ENCODE results near the gene SIRPB2. TPM values are rescaled to one million over a fixed set of nuclear protein-coding genes. Genes with fewer than 3 reads are reported as not detected.

SIRPB2 gene
- total and polyA plus RNA-seq, 2 of the 8 experiments (the other 6 are each of a cell fraction or from before 2014, with no cell fraction given) = 0.28 TPM; not detected in 1

GRCh38 chr20:1441133-1441532 is 50.1 kb downstream of the SIRPB2 start:
- POLR2A ChIA-PET (ENCODE audit: partially characterized antibody) = interaction anchor here (0.8 to 1.4 kb wide), 3 partner anchors 13 to 59 kb away, joined by 3 read pairs; no protein-coding TSS in a partner anchor
- H3K56ac ChIP-seq (replicated peaks; ENCODE audit: insufficient read length, low read depth, low read length) = no peak overlapping the region

More at GRCh38 chr20:1441133-1441532, 50.1 kb downstream of the SIRPB2 start:
- TF ChIP-seq YY1 (IDR thresholded peaks at IDR 0.05; ENCODE audit: low read depth, low read length) (no peak), KDM4A (IDR thresholded peaks at IDR 0.05; ENCODE audit: low read depth, low read length, severe bottlenecking) (no peak)
- Histone ChIP-seq H3K27ac (ENCODE audit: low read depth, low read length) (no peak overlapping the region), H4K5ac (ENCODE audit: insufficient read length, low read depth, low read length) (no peak overlapping the region), H3K14ac (ENCODE audit: insufficient read length) (no peak overlapping the region), H3K9ac (replicated peaks in 1 of 4; ENCODE audit: extremely low read depth in 1 of 4, low read depth in 3 of 4, low read length in 3 of 4) (no peak overlapping the region), H3K23ac (ENCODE audit: insufficient read length) (no peak overlapping the region), H2BK20ac (ENCODE audit: low read length) (no peak overlapping the region), H3K79me2 (ENCODE audit: control insufficient read depth in 1 of 2, insufficient read depth in 2 of 2, low read length in 2 of 2) (no peaks in the 10 kb centered on the region), H3K79me1 (ENCODE audit: low read depth, low read length) (no peaks in the 10 kb centered on the region), H3K36me3 (ENCODE audit: control insufficient read depth in 2 of 4, insufficient read depth in 4 of 4, low read length in 3 of 4) (peaks cover 20 to 37% (median 30%) of the 10 kb centered on the region in 4 experiments), H2BK15ac (ENCODE audit: low read length) (no peak overlapping the region), H3K18ac (ENCODE audit: extremely low read depth, low read length) (no peak overlapping the region), H3K4me2 (ENCODE audit: insufficient read depth in 1 of 2, low read depth in 2 of 2, low read length in 2 of 2) (no peak overlapping the region), H4K20me1 (replicated peaks in 1 of 2; ENCODE audit: control insufficient read depth in 1 of 2, insufficient read depth in 2 of 2, low read length in 2 of 2) (peaks cover 0 to 1% of the 10 kb centered on the region in 2 experiments), H2AFZ (ENCODE audit: low read length) (no peak overlapping the region), H4K91ac (replicated peaks; ENCODE audit: insufficient read length, low read length) (no peak overlapping the region), H4K8ac (ENCODE audit: extremely low read depth, insufficient read depth, low read length) (no peak overlapping the region), H3K9me3 (ENCODE audit: insufficient read depth in 2 of 2, low read depth in 1 of 2, low read length in 1 of 2) (no peaks in the 10 kb centered on the region), H2BK5ac (ENCODE audit: low read depth, low read length) (no peak overlapping the region), H2BK12ac (ENCODE audit: low read depth, low read length) (no peak overlapping the region), H3K23me2 (ENCODE audit: low read depth, low read length) (no peaks in the 10 kb centered on the region), H2BK120ac (replicated peaks; ENCODE audit: low read depth, low read length) (no peak overlapping the region), H3K4me3 (ENCODE audit: extremely low read depth in 1 of 4, insufficient read depth in 2 of 4, low read depth in 3 of 4, low read length in 4 of 4) (no peak overlapping the region), H3K4me1 (replicated peaks in 1 of 4; ENCODE audit: control insufficient read depth in 3 of 4, insufficient read depth in 4 of 4, low read length in 3 of 4) (no peaks in the 10 kb centered on the region), H3K4ac (replicated peaks; ENCODE audit: insufficient read length, low read depth, low read length) (no peak overlapping the region), H3K27me3 (replicated peaks in 1 of 4; ENCODE audit: control insufficient read depth in 3 of 4, extremely low read depth in 1 of 4, insufficient read depth in 3 of 4, low read length in 3 of 4) (no peaks in the 10 kb centered on the region), H2AK5ac (ENCODE audit: low read depth, low read length) (no peak overlapping the region)
- CTCF ChIA-PET (ENCODE audit: partially characterized antibody) = interaction anchor here (1.0 to 8.4 kb wide), 14 partner anchors 9 to 214 kb away, joined by 3 to 139 read pairs (median 4); partner anchors contain the start of gene NSFL1C
- DNase-seq (ENCODE audit: low read depth in 1 of 2, low spot score in 2 of 2) (no peak), FAIRE-seq (no peak)
- 98% methylated on average over 3 of the region's 3 CpGs; no CpG with 5 or more reads in 1 of the 2 experiments for WGBS, 2 experiments (ENCODE audit: extremely low coverage in 1 of 2, insufficient coverage in 1 of 2, insufficient read length in 1 of 2, insufficient replicate concordance in 2 of 2, low coverage in 1 of 2, low lambda C conversion rate in 2 of 2, missing lambda C conversion rate in 1 of 2)

All from H1 (cell line).